ENCODE measurements around the gene CRB1.

The CRB1 gene

GRCh38 chr1:197343663-197344273 lies 75.7 kb downstream of the CRB1 start:
- no peaks in the 10 kb centered on the region for H3K4me1 ChIP-seq (ENCODE audit: control insufficient read depth, insufficient read depth, low read length)
- no peaks in the 10 kb centered on the region for H3K36me3 ChIP-seq (ENCODE audit: control insufficient read depth, insufficient read depth, low read length)
- no peaks in the 10 kb centered on the region for H3K9me3 ChIP-seq (ENCODE audit: control insufficient read depth, insufficient read depth, low read depth, low read length)
- H3K4me3 ChIP-seq (ENCODE audit: low read depth, low read length) = no peak overlapping the region
- H3K27ac ChIP-seq (ENCODE audit: low read depth, low read length) = no peak overlapping the region
- no peak overlapping the region for H3K9ac ChIP-seq (ENCODE audit: low read length)
- H3K27me3 ChIP-seq (ENCODE audit: control insufficient read depth, insufficient read depth, low read length) = no peaks in the 10 kb centered on the region

GRCh38 chr1:197351821-197352440 lies 83.9 kb downstream of the CRB1 start:
- Histone ChIP-seq H3K27me3 (ENCODE audit: control insufficient read depth, insufficient read depth, low read length) (no peaks in the 10 kb centered on the region), H3K9ac (ENCODE audit: low read length) (no peak overlapping the region), H3K4me3 (ENCODE audit: low read depth, low read length) (no peak overlapping the region), H3K36me3 (ENCODE audit: control insufficient read depth, insufficient read depth, low read length) (no peaks in the 10 kb centered on the region), H3K9me3 (ENCODE audit: control insufficient read depth, insufficient read depth, low read depth, low read length) (no peaks in the 10 kb centered on the region), H3K27ac (ENCODE audit: low read depth, low read length) (no peak overlapping the region), H3K4me1 (ENCODE audit: control insufficient read depth, insufficient read depth, low read length) (no peaks in the 10 kb centered on the region)

DNA sequence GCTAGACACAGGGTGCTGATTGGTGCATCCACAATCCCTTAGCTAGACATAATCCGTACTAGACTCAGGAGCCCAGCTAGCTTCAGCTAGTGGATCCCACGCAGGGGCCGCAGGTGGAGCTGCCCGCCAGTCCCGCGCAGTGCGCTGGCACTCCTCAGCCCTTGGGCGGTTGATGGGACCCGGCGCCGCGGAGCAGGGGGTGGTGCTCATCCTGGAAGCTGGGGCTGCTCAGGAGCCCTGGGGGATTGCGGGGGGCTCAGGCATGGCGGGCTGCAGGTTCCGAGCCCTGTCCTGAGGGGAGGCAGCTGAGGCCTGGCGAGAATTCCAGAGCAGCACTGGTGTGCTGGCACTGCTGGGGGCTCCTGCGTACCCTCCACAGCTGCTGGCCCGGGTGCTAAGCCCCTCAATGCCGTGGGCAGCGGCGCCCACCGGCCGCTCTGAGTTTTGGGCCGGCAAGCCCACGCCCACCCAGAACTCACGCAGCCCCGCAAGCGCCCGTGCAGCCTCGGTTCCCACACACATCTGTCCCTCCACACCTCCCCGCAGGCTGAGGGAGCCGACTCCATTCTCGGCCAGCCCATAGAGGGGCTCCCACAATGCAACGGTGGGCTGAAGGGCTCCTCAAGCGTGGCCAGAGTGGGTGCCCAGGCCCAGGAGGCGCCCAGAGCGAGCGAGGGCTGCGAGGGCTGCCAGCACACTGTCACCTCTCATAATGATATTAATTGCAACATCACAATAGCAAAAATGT lies 87.4 kb downstream of the CRB1 start:
- no peaks in the 10 kb centered on the region for H3K9me3 ChIP-seq (ENCODE audit: control insufficient read depth, insufficient read depth, low read depth, low read length)
- H3K4me3 ChIP-seq (ENCODE audit: low read depth, low read length) = no peak overlapping the region
- no peaks in the 10 kb centered on the region for H3K27me3 ChIP-seq (ENCODE audit: control insufficient read depth, insufficient read depth, low read length)
- no peak overlapping the region for H3K9ac ChIP-seq (ENCODE audit: low read length)
- H3K4me1 ChIP-seq (ENCODE audit: control insufficient read depth, insufficient read depth, low read length) = no peaks in the 10 kb centered on the region
- no peak overlapping the region for H3K27ac ChIP-seq (ENCODE audit: low read depth, low read length)
- no peaks in the 10 kb centered on the region for H3K36me3 ChIP-seq (ENCODE audit: control insufficient read depth, insufficient read depth, low read length)

DNA sequence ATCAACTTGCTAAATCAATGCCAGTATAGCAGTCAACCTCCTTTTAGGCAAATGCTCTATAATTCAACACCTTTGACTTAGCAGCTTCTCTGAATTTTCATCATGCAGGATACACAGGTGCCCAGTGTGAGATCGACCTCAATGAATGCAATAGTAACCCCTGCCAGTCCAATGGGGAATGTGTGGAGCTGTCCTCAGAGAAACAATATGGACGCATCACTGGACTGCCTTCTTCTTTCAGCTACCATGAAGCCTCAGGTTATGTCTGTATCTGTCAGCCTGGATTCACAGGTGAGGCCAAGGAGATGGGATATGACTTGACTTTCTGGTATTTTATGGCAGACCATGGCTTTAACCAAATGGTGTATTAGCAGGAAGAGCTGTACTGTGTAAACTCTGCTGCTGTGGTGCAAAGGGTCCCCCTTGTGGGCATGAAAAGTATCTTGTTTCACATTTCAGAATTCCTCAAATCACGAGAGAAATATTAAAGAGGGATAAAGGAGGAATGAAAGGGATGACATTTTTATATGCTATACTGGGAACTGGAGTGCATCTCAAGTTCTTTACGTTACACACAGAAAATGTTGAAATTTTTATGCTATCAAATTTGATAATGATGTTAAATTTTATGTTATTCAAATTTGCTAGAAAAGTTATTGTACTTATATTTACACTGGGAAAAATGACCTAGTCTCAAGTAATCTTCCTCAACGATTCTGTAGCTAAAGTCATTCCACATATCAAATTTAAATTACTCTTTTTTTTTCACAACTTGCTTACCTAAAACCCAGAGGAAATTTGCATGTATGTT lies 88.9 kb downstream of the CRB1 start:
- H3K27ac ChIP-seq (ENCODE audit: low read depth, low read length) = no peak overlapping the region
- H3K4me1 ChIP-seq (ENCODE audit: control insufficient read depth, insufficient read depth, low read length) = no peaks in the 10 kb centered on the region
- H3K9me3 ChIP-seq (ENCODE audit: control insufficient read depth, insufficient read depth, low read depth, low read length) = no peaks in the 10 kb centered on the region
- no peaks in the 10 kb centered on the region for H3K36me3 ChIP-seq (ENCODE audit: control insufficient read depth, insufficient read depth, low read length)
- H3K4me3 ChIP-seq (ENCODE audit: low read depth, low read length) = no peak overlapping the region
- H3K9ac ChIP-seq (ENCODE audit: low read length) = no peak overlapping the region
- H3K27me3 ChIP-seq (ENCODE audit: control insufficient read depth, insufficient read depth, low read length) = no peaks in the 10 kb centered on the region

DNA sequence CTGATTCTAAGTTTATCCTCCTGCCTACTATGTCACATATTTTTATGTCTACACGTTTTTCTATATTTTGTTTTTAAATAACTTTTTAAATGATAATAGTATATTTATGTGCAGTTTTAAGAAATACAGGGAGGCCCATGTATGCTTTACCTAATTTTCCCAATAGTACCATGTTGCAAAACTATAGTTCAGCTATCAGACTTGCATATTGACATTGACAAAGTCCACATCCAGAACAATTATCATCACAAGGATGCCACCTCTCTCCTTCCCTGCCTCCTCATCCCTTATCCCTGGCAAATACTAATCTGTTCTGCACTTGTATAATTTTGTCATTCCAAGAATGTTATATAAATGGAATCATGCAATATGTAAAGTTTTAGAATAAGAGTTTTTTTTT lies 90.9 kb downstream of the CRB1 start:
- no peaks in the 10 kb centered on the region for H3K27me3 ChIP-seq (ENCODE audit: control insufficient read depth, insufficient read depth, low read length)
- no peaks in the 10 kb centered on the region for H3K9me3 ChIP-seq (ENCODE audit: control insufficient read depth, insufficient read depth, low read depth, low read length)
- no peak overlapping the region for H3K9ac ChIP-seq (ENCODE audit: low read length)
- no peak overlapping the region for H3K27ac ChIP-seq (ENCODE audit: low read depth, low read length)
- H3K4me3 ChIP-seq (ENCODE audit: low read depth, low read length) = no peak overlapping the region
- no peaks in the 10 kb centered on the region for H3K36me3 ChIP-seq (ENCODE audit: control insufficient read depth, insufficient read depth, low read length)
- no peaks in the 10 kb centered on the region for H3K4me1 ChIP-seq (ENCODE audit: control insufficient read depth, insufficient read depth, low read length)

DNA sequence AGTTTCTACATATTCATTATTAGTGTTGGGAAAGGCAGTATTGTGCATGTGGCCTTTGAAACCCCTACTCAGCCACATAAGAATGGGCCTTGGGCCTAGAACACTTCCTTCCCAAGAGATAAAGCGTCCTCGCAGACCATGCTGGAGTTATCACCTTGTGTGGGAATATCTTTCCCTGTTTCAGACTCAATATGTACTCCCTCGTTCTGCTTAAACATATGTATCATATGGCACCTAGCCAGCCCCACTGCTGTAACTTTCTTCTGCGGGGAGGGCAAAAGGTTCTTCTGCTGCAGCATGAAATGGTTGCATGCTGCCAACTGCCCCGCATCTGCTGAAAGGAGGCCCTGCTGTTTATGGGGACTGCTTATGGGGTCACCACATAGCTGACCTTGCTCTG lies 92.0 kb downstream of the CRB1 start:
- no peaks in the 10 kb centered on the region for H3K27me3 ChIP-seq (ENCODE audit: control insufficient read depth, insufficient read depth, low read length)
- H3K4me1 ChIP-seq (ENCODE audit: control insufficient read depth, insufficient read depth, low read length) = no peaks in the 10 kb centered on the region
- H3K36me3 ChIP-seq (ENCODE audit: control insufficient read depth, insufficient read depth, low read length) = no peaks in the 10 kb centered on the region
- no peak overlapping the region for H3K27ac ChIP-seq (ENCODE audit: low read depth, low read length)
- no peaks in the 10 kb centered on the region for H3K9me3 ChIP-seq (ENCODE audit: control insufficient read depth, insufficient read depth, low read depth, low read length)
- no peak overlapping the region for H3K9ac ChIP-seq (ENCODE audit: low read length)
- no peak overlapping the region for H3K4me3 ChIP-seq (ENCODE audit: low read depth, low read length)

- no peaks in the 10 kb centered on the region for H3K27me3 ChIP-seq (ENCODE audit: control insufficient read depth, insufficient read depth, low read length)
- H3K27ac ChIP-seq (ENCODE audit: low read depth, low read length) = no peak overlapping the region
- no peaks in the 10 kb centered on the region for H3K9me3 ChIP-seq (ENCODE audit: control insufficient read depth, insufficient read depth, low read depth, low read length)
- H3K36me3 ChIP-seq (ENCODE audit: control insufficient read depth, insufficient read depth, low read length) = no peaks in the 10 kb centered on the region
- H3K4me3 ChIP-seq (ENCODE audit: low read depth, low read length) = no peak overlapping the region
- no peaks in the 10 kb centered on the region for H3K4me1 ChIP-seq (ENCODE audit: control insufficient read depth, insufficient read depth, low read length)
- H3K9ac ChIP-seq (ENCODE audit: low read length) = no peak overlapping the region
Measured at GRCh38 chr1:197362871-197363270, 94.8 kb downstream of the CRB1 start.

- Histone ChIP-seq H3K27me3 (ENCODE audit: control insufficient read depth, insufficient read depth, low read length) (no peaks in the 10 kb centered on the region), H3K9me3 (ENCODE audit: control insufficient read depth, insufficient read depth, low read depth, low read length) (no peaks in the 10 kb centered on the region), H3K27ac (ENCODE audit: low read depth, low read length) (no peak overlapping the region), H3K9ac (ENCODE audit: low read length) (no peak overlapping the region), H3K4me1 (ENCODE audit: control insufficient read depth, insufficient read depth, low read length) (no peaks in the 10 kb centered on the region), H3K36me3 (ENCODE audit: control insufficient read depth, insufficient read depth, low read length) (no peaks in the 10 kb centered on the region), H3K4me3 (ENCODE audit: low read depth, low read length) (no peak overlapping the region)
Measured at GRCh38 chr1:197363855-197364254, 95.8 kb downstream of the CRB1 start.

- no peaks in the 10 kb centered on the region for H3K27me3 ChIP-seq (ENCODE audit: control insufficient read depth, insufficient read depth, low read length)
- H3K36me3 ChIP-seq (ENCODE audit: control insufficient read depth, insufficient read depth, low read length) = no peaks in the 10 kb centered on the region
Measured at GRCh38 chr1:197366996-197367395, 98.9 kb downstream of the CRB1 start.

DNA sequence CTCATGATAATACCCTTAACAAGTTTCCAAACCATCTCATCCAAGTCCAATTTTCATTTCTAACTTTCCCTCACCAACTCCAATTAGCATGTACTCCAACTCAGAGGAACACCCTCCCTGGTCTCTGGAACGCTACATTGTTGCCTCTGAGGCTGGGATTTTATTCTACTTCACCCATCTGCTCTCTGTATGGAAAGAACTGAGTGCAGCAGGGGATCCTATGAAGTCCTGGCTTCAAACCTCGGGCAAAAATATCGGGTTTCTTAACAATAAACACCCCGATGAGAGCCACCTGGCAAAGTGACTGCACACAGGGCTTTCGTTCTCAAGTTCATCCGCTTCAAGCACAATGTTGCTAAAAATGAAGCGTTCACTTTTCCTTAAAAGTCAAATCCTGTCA lies 99.6 kb downstream of the CRB1 start:
- Histone ChIP-seq H3K27me3 (ENCODE audit: control insufficient read depth, insufficient read depth, low read length) (no peaks in the 10 kb centered on the region), H3K9me3 (ENCODE audit: control insufficient read depth, insufficient read depth, low read depth, low read length) (no peaks in the 10 kb centered on the region), H3K4me1 (ENCODE audit: control insufficient read depth, insufficient read depth, low read length) (no peaks in the 10 kb centered on the region), H3K4me3 (ENCODE audit: low read depth, low read length) (no peak overlapping the region), H3K36me3 (ENCODE audit: control insufficient read depth, insufficient read depth, low read length) (no peaks in the 10 kb centered on the region), H3K27ac (ENCODE audit: low read depth, low read length) (no peak overlapping the region), H3K9ac (ENCODE audit: low read length) (no peak overlapping the region)

More at GRCh38 chr1:197366996-197367395, 98.9 kb downstream of the CRB1 start:
- H3K4me3 ChIP-seq (ENCODE audit: low read depth, low read length) = no peak overlapping the region
- H3K4me1 ChIP-seq (ENCODE audit: control insufficient read depth, insufficient read depth, low read length) = no peaks in the 10 kb centered on the region
- no peak overlapping the region for H3K27ac ChIP-seq (ENCODE audit: low read depth, low read length)
- H3K9ac ChIP-seq (ENCODE audit: low read length) = no peak overlapping the region
- no peaks in the 10 kb centered on the region for H3K9me3 ChIP-seq (ENCODE audit: control insufficient read depth, insufficient read depth, low read depth, low read length)

GRCh38 chr1:197374428-197374827 lies 106.4 kb downstream of the CRB1 start:
- H3K4me1 ChIP-seq (ENCODE audit: control insufficient read depth, insufficient read depth, low read length) = no peaks in the 10 kb centered on the region
- no peak overlapping the region for H3K4me3 ChIP-seq (ENCODE audit: low read depth, low read length)
- no peak overlapping the region for H3K27ac ChIP-seq (ENCODE audit: low read depth, low read length)
- H3K9ac ChIP-seq (ENCODE audit: low read length) = no peak overlapping the region
- H3K27me3 ChIP-seq (ENCODE audit: control insufficient read depth, insufficient read depth, low read length) = no peaks in the 10 kb centered on the region
- no peaks in the 10 kb centered on the region for H3K36me3 ChIP-seq (ENCODE audit: control insufficient read depth, insufficient read depth, low read length)
- no peaks in the 10 kb centered on the region for H3K9me3 ChIP-seq (ENCODE audit: control insufficient read depth, insufficient read depth, low read depth, low read length)
